ENCODE results near the gene MX2.

Gene MX2

GRCh38 chr21:41437729-41438128 lies 75.9 kb downstream of the MX2 start:
- no peak for TF ChIP-seq CTCF (conservative IDR thresholded peaks at IDR 0.05; ENCODE audit: control insufficient read depth, insufficient read depth, low read depth, low read length)
- no peak overlapping the region for H3K4me3 ChIP-seq (ENCODE audit: control insufficient read depth, low read depth, low read length)
- no peak for DNase-seq (ENCODE audit: low read depth)

GRCh38 chr21:41438425-41439113 lies 76.7 kb downstream of the MX2 start:
- H3K4me3 ChIP-seq (ENCODE audit: control insufficient read depth, low read depth, low read length) = no peak overlapping the region
- DNase-seq (ENCODE audit: low read depth) = no peak
- no peak for TF ChIP-seq CTCF (conservative IDR thresholded peaks at IDR 0.05; ENCODE audit: control insufficient read depth, insufficient read depth, low read depth, low read length)

- H3K4me3 ChIP-seq (ENCODE audit: control insufficient read depth, low read depth, low read length) = no peak overlapping the region
- TF ChIP-seq CTCF (conservative IDR thresholded peaks at IDR 0.05; ENCODE audit: control insufficient read depth, insufficient read depth, low read depth, low read length) = no peak
These were observed 77.4 kb downstream of the MX2 start for GRCh38 chr21:41439248-41439647.

GRCh38 chr21:41441546-41441945 lies 79.7 kb downstream of the MX2 start:
- DNase-seq (ENCODE audit: low read depth) = no peak
- H3K4me3 ChIP-seq (ENCODE audit: control insufficient read depth, low read depth, low read length) = no peak overlapping the region
- TF ChIP-seq CTCF (conservative IDR thresholded peaks at IDR 0.05; ENCODE audit: control insufficient read depth, insufficient read depth, low read depth, low read length) = no peak

More at GRCh38 chr21:41439248-41439647, 77.4 kb downstream of the MX2 start:
- DNase-seq (ENCODE audit: low read depth) = peak; percentile 18

GRCh38 chr21:41442481-41443186 lies 80.8 kb downstream of the MX2 start:
- DNase-seq (ENCODE audit: low read depth) = peak; percentile 75
- no peak overlapping the region for H3K4me3 ChIP-seq (ENCODE audit: control insufficient read depth, low read depth, low read length)
- TF ChIP-seq CTCF (conservative IDR thresholded peaks at IDR 0.05; ENCODE audit: control insufficient read depth, insufficient read depth, low read depth, low read length) = no peak

GRCh38 chr21:41443562-41443961 lies 81.7 kb downstream of the MX2 start:
- no peak for DNase-seq (ENCODE audit: low read depth)
- H3K4me3 ChIP-seq (ENCODE audit: control insufficient read depth, low read depth, low read length) = no peak overlapping the region
- no peak for TF ChIP-seq CTCF (conservative IDR thresholded peaks at IDR 0.05; ENCODE audit: control insufficient read depth, insufficient read depth, low read depth, low read length)

All from fibroblast of mammary gland (primary cell).